Neuronal stem cell (in vitro differentiated cells): ENCODE measurements around the gene SLC9B2.

ENCODE experiments used
- DNase-seq: peaks from one replicate; pipeline ENCODE4 v3.0.0-alpha.2; 2013; ENCODE audit warnings: low spot score
- H2AFZ ChIP-seq: one replicate; pipeline ENCODE4 v1.6.1; 2013; ENCODE audit warnings: mild to moderate bottlenecking, low read length, inconsistent platforms
- H2AK5ac ChIP-seq: 2 replicates; pipeline ENCODE4 v1.6.1; 2013; ENCODE audit warnings: low read depth, mild to moderate bottlenecking, inconsistent platforms, low read length, moderate library complexity, mixed read lengths
- H2BK120ac ChIP-seq: 2 replicates; pipeline ENCODE4 v1.6.1; 2013; ENCODE audit warnings: low read depth, mild to moderate bottlenecking, inconsistent platforms, low read length, moderate library complexity, mixed read lengths
- H2BK12ac ChIP-seq: one replicate; pipeline ENCODE4 v1.6.1; 2013; ENCODE audit warnings: low read length, inconsistent platforms
- H2BK15ac ChIP-seq: 2 replicates; pipeline ENCODE4 v1.6.1; 2013; ENCODE audit warnings: mild to moderate bottlenecking, low read length, inconsistent platforms, mixed read lengths
- H2BK5ac ChIP-seq: one replicate; pipeline ENCODE4 v1.6.1; 2013; ENCODE audit warnings: inconsistent platforms, mild to moderate bottlenecking, low read length, moderate library complexity
- H3K14ac ChIP-seq: one replicate; pipeline ENCODE4 v1.6.1; 2013; ENCODE audit warnings: low read length, inconsistent platforms
- H3K18ac ChIP-seq: 2 replicates; pipeline ENCODE4 v1.6.1; 2013; ENCODE audit warnings: low read length, inconsistent platforms
- H3K23ac ChIP-seq: 2 replicates; pipeline ENCODE4 v1.6.1; 2013; ENCODE audit warnings: low read depth, mild to moderate bottlenecking, mixed read lengths, low read length, inconsistent platforms; ENCODE audit not compliant: poor library complexity
- H3K27ac ChIP-seq: replicated peaks from 3 replicates; pipeline ENCODE4 v1.5.1; 2013; ENCODE audit warnings: low read length, inconsistent platforms
- H3K27me3 ChIP-seq, 3 experiments: 2 replicates each; pipeline ENCODE4 v1.6.1; 2013; ENCODE audit warnings: low read length in 3 of 3, mild to moderate bottlenecking in 2 of 3, inconsistent platforms in 1 of 3, low read depth in 1 of 3, mixed read lengths in 1 of 3, moderate library complexity in 1 of 3; ENCODE audit not compliant: control insufficient read depth in 3 of 3, insufficient read depth in 3 of 3
- H3K36me3 ChIP-seq, 2 donors: replicated peaks in 1 of 2; 2 replicates each; pipeline ENCODE4 v1.6.1; 2013; ENCODE audit warnings: low read length in 2 of 2; ENCODE audit not compliant: control insufficient read depth in 2 of 2, insufficient read depth in 2 of 2
- H3K4ac ChIP-seq: 2 replicates; pipeline ENCODE4 v1.6.1; 2013; ENCODE audit warnings: inconsistent platforms, mild to moderate bottlenecking, low read length, moderate library complexity
- H3K4me1 ChIP-seq, 2 donors: 1 replicate in 1 of 2; 2 replicates in 1 of 2; pipeline ENCODE4 v1.6.1; 2013; ENCODE audit warnings: low read length in 2 of 2, low read depth in 1 of 2; ENCODE audit not compliant: control insufficient read depth in 2 of 2, insufficient read depth in 1 of 2
- H3K4me2 ChIP-seq: one replicate; pipeline ENCODE4 v1.6.1; 2013; ENCODE audit warnings: mild to moderate bottlenecking, low read length, inconsistent platforms; ENCODE audit not compliant: insufficient read depth, poor library complexity, severe bottlenecking
- H3K4me3 ChIP-seq, 2 donors: 2 replicates each; pipeline ENCODE4 v1.5.1; 2013; ENCODE audit warnings: low read length in 2 of 2, mild to moderate bottlenecking in 2 of 2, inconsistent platforms in 1 of 2, moderate library complexity in 1 of 2
- H3K79me1 ChIP-seq: one replicate; pipeline ENCODE4 v1.6.1; 2013; ENCODE audit warnings: low read depth, mild to moderate bottlenecking, inconsistent platforms, low read length, moderate library complexity
- H3K9ac ChIP-seq: one replicate; pipeline ENCODE4 v1.6.1; 2013; ENCODE audit warnings: mild to moderate bottlenecking, low read depth, low read length, inconsistent platforms; ENCODE audit not compliant: poor library complexity
- H3K9me3 ChIP-seq, 2 donors: replicated peaks in 1 of 2; 2 replicates each; pipeline versions ENCODE3 to v1.6.1; 2013; ENCODE audit warnings: low read length in 2 of 2, mild to moderate bottlenecking in 2 of 2, inconsistent platforms in 1 of 2, low read depth in 1 of 2, mixed read lengths in 1 of 2, moderate library complexity in 1 of 2; ENCODE audit not compliant: control insufficient read depth in 2 of 2, insufficient read depth in 1 of 2
- H4K8ac ChIP-seq: one replicate; pipeline ENCODE4 v1.6.1; 2013; ENCODE audit warnings: low read depth, mild to moderate bottlenecking, inconsistent platforms, low read length, moderate library complexity
- H4K91ac ChIP-seq: one replicate; pipeline ENCODE4 v1.6.1; 2013; ENCODE audit warnings: low read length, low read depth, mild to moderate bottlenecking, inconsistent platforms; ENCODE audit not compliant: poor library complexity
- WGBS, 2 donors: extraction: QIAGEN DNeasy Blood & Tissue Kit; methylation state at CpG; one replicate each; pipeline ENCODE4 v1.1.7; 2013; ENCODE audit warnings: missing lambda C conversion rate in 2 of 2, mixed read lengths in 1 of 2; ENCODE audit not compliant: insufficient read length in 2 of 2, insufficient replicate concordance in 1 of 2; ENCODE audit errors: extremely low coverage in 2 of 2; 5-methylcytosine and 5-hydroxymethylcytosine counted together

Gene SLC9B2

GRCh38 chr4:103011378-103012025 lies 65.1 kb downstream of the SLC9B2 start:
- no peaks in the 10 kb centered on the region for H3K9me3 ChIP-seq
- DNase-seq = no peak
- no peak overlapping the region for H4K8ac ChIP-seq
- H3K14ac ChIP-seq = no peak overlapping the region
- no CpG with 5 or more reads among the region's 4 CpGs for WGBS, 2 donors
- no peak overlapping the region for H2AFZ ChIP-seq
- H3K27me3 ChIP-seq = no peaks in the 10 kb centered on the region
- peak overlapping the region; percentile 6 for H3K18ac ChIP-seq
- no peak overlapping the region for H3K4ac ChIP-seq
- no peaks in the 10 kb centered on the region for H3K4me1 ChIP-seq
- no peaks in the 10 kb centered on the region for H3K36me3 ChIP-seq
- no peak overlapping the region for H3K27ac ChIP-seq
- H3K4me3 ChIP-seq = no peak overlapping the region
- no peak overlapping the region for H3K23ac ChIP-seq
- no peak overlapping the region for H2AK5ac ChIP-seq
- no peak overlapping the region for H4K91ac ChIP-seq
- no peak overlapping the region for H2BK120ac ChIP-seq
- H3K4me2 ChIP-seq = no peak overlapping the region
- H3K79me1 ChIP-seq = no peaks in the 10 kb centered on the region
- H2BK5ac ChIP-seq = no peak overlapping the region
- H2BK12ac ChIP-seq = no peak overlapping the region
- no peak overlapping the region for H3K9ac ChIP-seq
- no peak overlapping the region for H2BK15ac ChIP-seq

GRCh38 chr4:103010804-103011203 lies 65.8 kb downstream of the SLC9B2 start:
- H3K79me1 ChIP-seq = no peaks in the 10 kb centered on the region
- H2BK12ac ChIP-seq = no peak overlapping the region
- no peak overlapping the region for H3K27ac ChIP-seq
- no peak overlapping the region for H3K4me2 ChIP-seq
- no peak overlapping the region for H3K4me3 ChIP-seq
- no peaks in the 10 kb centered on the region for H3K36me3 ChIP-seq
- no peak overlapping the region for H3K18ac ChIP-seq
- no peak overlapping the region for H4K8ac ChIP-seq
- WGBS, 2 donors = no CpG with 5 or more reads among the region's 1 CpG
- no peak overlapping the region for H3K4ac ChIP-seq
- no peak overlapping the region for H2AK5ac ChIP-seq
- no peak for DNase-seq
- no peak overlapping the region for H4K91ac ChIP-seq
- no peak overlapping the region for H3K23ac ChIP-seq
- H2AFZ ChIP-seq = no peak overlapping the region
- no peak overlapping the region for H3K9ac ChIP-seq
- no peak overlapping the region for H2BK15ac ChIP-seq
- no peaks in the 10 kb centered on the region for H3K27me3 ChIP-seq
- no peak overlapping the region for H2BK120ac ChIP-seq
- H3K4me1 ChIP-seq = no peaks in the 10 kb centered on the region
- H3K9me3 ChIP-seq = no peaks in the 10 kb centered on the region
- no peak overlapping the region for H2BK5ac ChIP-seq
- no peak overlapping the region for H3K14ac ChIP-seq

DNA sequence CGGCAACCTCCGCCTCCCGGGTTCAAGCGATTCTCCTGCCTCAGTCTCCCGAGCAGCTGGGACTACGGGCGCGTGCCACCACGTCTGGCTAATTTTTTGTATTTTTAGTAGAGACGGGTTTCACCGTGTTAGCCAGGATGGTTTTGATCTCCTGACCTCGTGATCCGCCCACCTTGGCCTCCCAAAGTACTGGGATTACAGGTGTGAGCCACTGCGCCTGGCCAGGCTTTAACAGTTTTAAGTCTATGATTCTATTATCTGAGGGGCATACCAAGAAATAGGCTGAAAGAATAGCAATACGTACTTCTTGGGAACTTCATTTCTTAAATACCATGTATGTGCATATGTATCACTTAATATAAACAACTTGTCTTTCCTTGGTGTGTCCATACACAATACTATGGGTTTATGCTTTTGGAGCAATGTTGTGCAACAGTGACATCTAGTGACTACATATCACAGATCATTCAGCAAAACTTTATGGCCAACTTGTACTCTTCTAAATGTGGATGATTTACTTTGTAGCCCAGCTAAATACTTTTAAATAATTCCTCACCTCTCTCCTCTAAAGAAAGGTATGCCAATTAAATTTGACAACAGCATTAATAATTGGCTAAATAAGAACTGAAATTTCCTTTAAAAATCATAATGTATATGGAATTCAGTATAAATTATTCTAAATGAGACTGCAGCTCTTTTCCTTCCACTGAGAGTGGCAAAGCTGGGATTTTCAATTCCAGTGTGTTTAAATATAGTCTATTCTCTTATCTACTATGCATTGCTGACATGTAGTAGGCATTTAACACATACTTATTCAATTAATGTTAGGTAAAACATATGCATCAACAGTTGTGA lies 67.5 kb downstream of the SLC9B2 start:
- H3K27me3 ChIP-seq = no peaks in the 10 kb centered on the region
- no peak overlapping the region for H4K8ac ChIP-seq
- no peak overlapping the region for H2AK5ac ChIP-seq
- H3K4me3 ChIP-seq = no peak overlapping the region
- H2BK12ac ChIP-seq = no peak overlapping the region
- H3K4me2 ChIP-seq = no peak overlapping the region
- DNase-seq = peak; percentile 54
- no peaks in the 10 kb centered on the region for H3K79me1 ChIP-seq
- H3K14ac ChIP-seq = no peak overlapping the region
- no peak overlapping the region for H3K18ac ChIP-seq
- H3K23ac ChIP-seq = no peak overlapping the region
- WGBS, 2 donors = no CpG with 5 or more reads among the region's 15 CpGs
- no peak overlapping the region for H2BK120ac ChIP-seq
- no peak overlapping the region for H2BK5ac ChIP-seq
- H3K36me3 ChIP-seq = no peaks in the 10 kb centered on the region
- no peak overlapping the region for H3K27ac ChIP-seq
- no peak overlapping the region for H2AFZ ChIP-seq
- no peaks in the 10 kb centered on the region for H3K9me3 ChIP-seq
- no peak overlapping the region for H4K91ac ChIP-seq
- no peak overlapping the region for H3K4ac ChIP-seq
- H2BK15ac ChIP-seq = no peak overlapping the region
- no peaks in the 10 kb centered on the region for H3K4me1 ChIP-seq
- no peak overlapping the region for H3K9ac ChIP-seq

GRCh38 chr4:103002551-103002950 lies 74.0 kb downstream of the SLC9B2 start:
- Histone ChIP-seq H3K4me3 (no peak overlapping the region), H3K4ac (no peak overlapping the region), H2BK12ac (no peak overlapping the region), H2AK5ac (no peak overlapping the region), H2AFZ (no peak overlapping the region), H4K91ac (no peak overlapping the region), H3K4me1 (no peaks in the 10 kb centered on the region), H2BK120ac (no peak overlapping the region), H3K14ac (no peak overlapping the region), H2BK15ac (no peak overlapping the region), H3K9ac (no peak overlapping the region), H4K8ac (no peak overlapping the region), H3K9me3 (no peaks in the 10 kb centered on the region), H3K18ac (no peak overlapping the region), H3K23ac (no peak overlapping the region), H3K27ac (no peak overlapping the region), H3K27me3 (no peaks in the 10 kb centered on the region), H3K79me1 (no peaks in the 10 kb centered on the region), H3K36me3 (no peaks in the 10 kb centered on the region), H3K4me2 (no peak overlapping the region), H2BK5ac (no peak overlapping the region)
- DNase-seq = no peak
- no CpG with 5 or more reads among the region's 2 CpGs for WGBS, 2 donors
